ENCODE data around the gene DENND5A. TPM values are rescaled to one million over a fixed set of nuclear protein-coding genes. Genes with fewer than 3 reads are reported as not detected.

DENND5A gene
- total RNA-seq, 2 experiments from 2014 or later = 4.0 to 10.5 TPM

DNA sequence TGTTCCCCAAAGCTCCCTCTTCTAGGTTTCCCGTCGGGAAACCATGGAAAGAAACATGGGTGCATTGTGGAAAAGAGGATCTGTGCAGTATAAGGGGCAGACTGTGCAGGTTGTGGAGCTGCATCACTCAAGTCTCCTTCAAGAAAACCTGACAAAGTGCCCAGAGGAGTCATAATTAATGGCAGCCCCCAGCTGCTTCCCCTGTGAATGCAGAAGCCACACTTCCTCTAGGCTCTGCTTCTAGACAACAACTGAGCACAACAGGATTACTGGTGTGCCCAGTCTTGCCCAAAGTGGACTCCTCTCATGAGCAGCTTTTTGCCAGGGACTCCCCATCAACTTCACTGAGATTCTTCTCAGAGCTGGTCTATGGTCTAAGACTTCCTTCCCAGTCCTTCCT lies 131.2 kb downstream of the DENND5A start:
- no peak overlapping the region for H3K4me2 ChIP-seq (ENCODE audit: low read length)
- POLR2A ChIA-PET = interaction anchor here (0.5 to 1.5 kb wide), 2 partner anchors 15 to 16 kb away, joined by 3 to 11 read pairs; no protein-coding TSS in a partner anchor
- CTCF ChIA-PET (ENCODE audit: unreplicated experiment) = no interaction called here
- no TSS peak for BruUV-seq (replicated peaks)
- no peaks in the 10 kb centered on the region for H3K4me1 ChIP-seq (ENCODE audit: insufficient read depth, low read length, poor library complexity, severe bottlenecking)
- no peaks in the 10 kb centered on the region for H3K9me2 ChIP-seq (ENCODE audit: insufficient read depth, low read length)
- H3K36me3 ChIP-seq (ENCODE audit: insufficient read depth, low read length) = no peaks in the 10 kb centered on the region
- intact Hi-C loops (cut with micrococcal nuclease; ENCODE audit: unreplicated experiment) = no loop called here
- H2AFZ ChIP-seq (ENCODE audit: low read length) = no peak overlapping the region
- H4K20me1 ChIP-seq (ENCODE audit: insufficient read depth, low read length) = no peaks in the 10 kb centered on the region
- H3K9me3 ChIP-seq (ENCODE audit: low read length) = no peaks in the 10 kb centered on the region
- H3K79me2 ChIP-seq (ENCODE audit: insufficient read depth, low read depth, low read length) = no peaks in the 10 kb centered on the region
- no peak for TF ChIP-seq EZH2phosphoT487 (IDR thresholded peaks at IDR 0.05; ENCODE audit: borderline replicate concordance, low read depth, low read length)
- TF ChIP-seq, protein P1, sequence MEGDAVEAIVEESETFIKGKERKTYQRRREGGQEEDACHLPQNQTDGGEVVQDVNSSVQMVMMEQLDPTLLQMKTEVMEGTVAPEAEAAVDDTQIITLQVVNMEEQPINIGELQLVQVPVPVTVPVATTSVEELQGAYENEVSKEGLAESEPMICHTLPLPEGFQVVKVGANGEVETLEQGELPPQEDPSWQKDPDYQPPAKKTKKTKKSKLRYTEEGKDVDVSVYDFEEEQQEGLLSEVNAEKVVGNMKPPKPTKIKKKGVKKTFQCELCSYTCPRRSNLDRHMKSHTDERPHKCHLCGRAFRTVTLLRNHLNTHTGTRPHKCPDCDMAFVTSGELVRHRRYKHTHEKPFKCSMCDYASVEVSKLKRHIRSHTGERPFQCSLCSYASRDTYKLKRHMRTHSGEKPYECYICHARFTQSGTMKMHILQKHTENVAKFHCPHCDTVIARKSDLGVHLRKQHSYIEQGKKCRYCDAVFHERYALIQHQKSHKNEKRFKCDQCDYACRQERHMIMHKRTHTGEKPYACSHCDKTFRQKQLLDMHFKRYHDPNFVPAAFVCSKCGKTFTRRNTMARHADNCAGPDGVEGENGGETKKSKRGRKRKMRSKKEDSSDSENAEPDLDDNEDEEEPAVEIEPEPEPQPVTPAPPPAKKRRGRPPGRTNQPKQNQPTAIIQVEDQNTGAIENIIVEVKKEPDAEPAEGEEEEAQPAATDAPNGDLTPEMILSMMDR (conservative IDR thresholded peaks at IDR 0.05; ENCODE audit: low read length) = no peak
- DNase-seq (ENCODE audit: low spot score) = no peak
- no peak overlapping the region for H3K4me3 ChIP-seq (ENCODE audit: low read depth, low read length, poor library complexity, severe bottlenecking)
- H3K27ac ChIP-seq (ENCODE audit: low read depth, low read length, poor library complexity, severe bottlenecking) = no peak overlapping the region

DNA sequence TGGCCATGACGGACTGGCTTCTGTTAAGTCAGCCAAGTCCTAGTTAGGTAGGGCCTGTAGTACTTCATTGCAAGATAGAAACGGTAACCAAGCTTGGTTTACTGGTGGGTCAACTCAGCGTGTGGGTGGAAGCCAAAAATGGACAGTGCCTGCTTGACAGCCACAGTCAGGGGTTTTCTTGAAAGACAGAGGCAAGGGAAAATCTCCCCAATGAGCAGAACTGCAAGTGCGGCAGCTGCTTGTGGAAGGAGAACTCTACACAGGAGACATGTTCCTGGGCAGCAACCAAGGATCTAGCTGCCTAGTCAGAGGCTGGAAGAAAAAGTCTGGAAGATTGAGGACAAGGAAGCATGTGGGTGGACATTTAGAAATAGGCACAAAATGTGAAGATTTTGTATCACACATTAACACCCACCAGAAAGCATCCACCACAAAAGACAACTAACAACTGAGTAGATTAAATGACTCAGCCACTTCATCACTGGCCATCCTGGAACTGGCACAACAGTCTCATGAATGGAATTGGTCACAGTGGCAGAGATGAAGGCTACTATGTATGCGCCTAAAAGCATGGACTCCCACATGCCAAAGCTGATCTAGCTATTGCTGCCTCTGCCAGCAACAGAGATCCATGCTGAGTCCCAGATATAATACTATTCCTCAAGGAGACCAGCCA lies 132.8 kb downstream of the DENND5A start:
- no peak for TF ChIP-seq EZH2phosphoT487 (IDR thresholded peaks at IDR 0.05; ENCODE audit: borderline replicate concordance, low read depth, low read length)
- TF ChIP-seq, protein P1 (conservative IDR thresholded peaks at IDR 0.05; ENCODE audit: low read length) = no peak
- no peak overlapping the region for H3K27ac ChIP-seq (ENCODE audit: low read depth, low read length, poor library complexity, severe bottlenecking)
- no peaks in the 10 kb centered on the region for H3K79me2 ChIP-seq (ENCODE audit: insufficient read depth, low read depth, low read length)
- no peak for DNase-seq (ENCODE audit: low spot score)
- no peak overlapping the region for H3K4me2 ChIP-seq (ENCODE audit: low read length)
- H3K9me3 ChIP-seq (ENCODE audit: low read length) = no peaks in the 10 kb centered on the region
- no TSS peak for BruUV-seq (replicated peaks)
- no peaks in the 10 kb centered on the region for H3K36me3 ChIP-seq (ENCODE audit: insufficient read depth, low read length)
- CTCF ChIA-PET (ENCODE audit: unreplicated experiment) = no interaction called here
- no peak overlapping the region for H3K4me3 ChIP-seq (ENCODE audit: low read depth, low read length, poor library complexity, severe bottlenecking)
- H3K4me1 ChIP-seq (ENCODE audit: insufficient read depth, low read length, poor library complexity, severe bottlenecking) = no peaks in the 10 kb centered on the region
- no peak overlapping the region for H2AFZ ChIP-seq (ENCODE audit: low read length)
- POLR2A ChIA-PET = interaction anchor here (1.1 to 1.5 kb wide), 2 partner anchors 17 to 374 kb away, joined by 3 read pairs; no protein-coding TSS in a partner anchor
- intact Hi-C loops (cut with micrococcal nuclease; ENCODE audit: unreplicated experiment) = no loop called here
- H4K20me1 ChIP-seq (ENCODE audit: insufficient read depth, low read length) = no peaks in the 10 kb centered on the region
- no peaks in the 10 kb centered on the region for H3K9me2 ChIP-seq (ENCODE audit: insufficient read depth, low read length)

DNA sequence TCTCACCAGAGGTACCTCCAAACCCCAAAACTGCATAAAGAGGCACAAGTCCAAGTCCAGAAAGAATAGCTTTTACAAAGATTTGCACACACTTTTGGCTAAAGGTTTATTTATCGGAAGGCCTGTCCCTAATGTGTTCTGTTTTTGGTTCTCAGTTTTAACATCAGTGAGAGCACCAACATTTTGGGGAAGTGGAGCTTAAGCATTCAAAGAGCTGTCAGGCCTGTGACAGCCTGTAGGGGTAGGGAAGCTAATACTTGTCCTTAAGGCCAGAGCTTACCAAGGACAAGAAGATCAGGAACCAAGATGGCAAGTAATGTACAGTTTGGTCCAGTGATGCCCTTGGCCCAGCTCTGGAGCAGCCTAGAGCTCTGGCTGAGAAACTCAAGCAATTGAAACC lies 134.9 kb downstream of the DENND5A start:
- intact Hi-C loops (cut with micrococcal nuclease; ENCODE audit: unreplicated experiment) = no loop called here
- Histone ChIP-seq H3K9me3 (ENCODE audit: low read length) (no peaks in the 10 kb centered on the region), H3K4me1 (ENCODE audit: insufficient read depth, low read length, poor library complexity, severe bottlenecking) (no peaks in the 10 kb centered on the region), H3K9me2 (ENCODE audit: insufficient read depth, low read length) (no peaks in the 10 kb centered on the region), H3K79me2 (ENCODE audit: insufficient read depth, low read depth, low read length) (no peaks in the 10 kb centered on the region), H2AFZ (ENCODE audit: low read length) (no peak overlapping the region), H3K4me2 (ENCODE audit: low read length) (no peak overlapping the region), H3K4me3 (ENCODE audit: low read depth, low read length, poor library complexity, severe bottlenecking) (no peak overlapping the region), H4K20me1 (ENCODE audit: insufficient read depth, low read length) (no peaks in the 10 kb centered on the region), H3K27ac (ENCODE audit: low read depth, low read length, poor library complexity, severe bottlenecking) (no peak overlapping the region), H3K36me3 (ENCODE audit: insufficient read depth, low read length) (no peaks in the 10 kb centered on the region)
- ChIA-PET POLR2A (interaction anchor here (0.5 to 1.0 kb wide), 2 partner anchors 14 to 183 kb away, joined by 3 to 5 read pairs; no protein-coding TSS in a partner anchor), CTCF (ENCODE audit: unreplicated experiment) (no interaction called here)
- no peak for DNase-seq (ENCODE audit: low spot score)
- TF ChIP-seq, protein P1 (conservative IDR thresholded peaks at IDR 0.05; ENCODE audit: low read length) = no peak
- TF ChIP-seq EZH2phosphoT487 (IDR thresholded peaks at IDR 0.05; ENCODE audit: borderline replicate concordance, low read depth, low read length) = no peak
- no TSS peak for BruUV-seq (replicated peaks)
